Testis (tissue), 3 donors: ENCODE data around the gene KDM4C. TPM values are rescaled to one million over a fixed set of nuclear protein-coding genes. Genes with fewer than 3 reads are reported as not detected.

Source experiments
- DNase-seq: peaks from one replicate; pipeline ENCODE4 v3.0.0-alpha.2; 2019
- H3K27ac ChIP-seq, 2 donors: fragments of 200-600 bp; sonication (generic); one replicate each; pipeline ENCODE4 v1.5.1; 2019
- H3K27me3 ChIP-seq: fragments of 200-600 bp; sonication (generic); one replicate; pipeline ENCODE4 v1.5.1; 2019
- H3K36me3 ChIP-seq: fragments of 200-600 bp; sonication (generic); one replicate; pipeline ENCODE4 v1.5.1; 2017; ENCODE audit warnings: low read depth; ENCODE audit errors: missing control alignments
- H3K4me1 ChIP-seq: fragments of 200-600 bp; sonication (generic); one replicate; pipeline ENCODE4 v1.5.1; 2019
- H3K4me3 ChIP-seq, 2 donors: fragments of 200-600 bp; sonication (generic); one replicate each; pipeline ENCODE4 v1.5.1; 2017 to 2019
- H3K9me3 ChIP-seq: fragments of 200-600 bp; sonication (generic); one replicate; pipeline ENCODE4 v1.5.1; 2017
- CTCF ChIP-seq, 3 experiments: fragments of 450-650 bp in 2 of 3; fragments of 200-600 bp in 1 of 3; sonication (generic) in 1 of 3; IDR thresholded peaks; one replicate each; pipeline ENCODE4 v1.5.1; 2016 to 2019; ENCODE audit warnings: antibody characterized with exemption in 3 of 3, mild to moderate bottlenecking in 2 of 3, moderate library complexity in 1 of 3
- POLR2A ChIP-seq: fragments of 450-650 bp; IDR thresholded peaks from one replicate; pipeline ENCODE4 v1.6.1; 2017; ENCODE audit warnings: antibody characterized with exemption, mild to moderate bottlenecking, moderate library complexity
- WGBS, 2 donors: methylation state at CpG; one replicate each; pipeline ENCODE4 v1.1.5; 2018; 5-methylcytosine and 5-hydroxymethylcytosine counted together
- intact Hi-C: fragments of 100-400 bp; cut with DNase I; formaldehyde crosslinking; loops from one replicate; pipeline ENCODE4 v1.15.1; 2023; ENCODE audit warnings: low total_unique reads
- polyA plus RNA-seq: library from polyadenylated mRNA; stranded (reverse); fragments of 350-450 nt; fragmentation: Illumina TruSeq; extraction: RNeasy Lipid Tissue Mini Kit (QIAGEN cat#74804); gene quantifications from one replicate; pipeline ENCODE4 v1.2.3, GENCODE V29; 2014; ENCODE audit warnings: low read depth, low replicate concordance; ENCODE audit not compliant: insufficient read depth
- total RNA-seq, 2 donors: library from RNA; depleted of rRNA; stranded (reverse); fragments of >200 nt; gene quantifications; one replicate each; pipeline ENCODE4 v1.2.3, GENCODE V29; 2016

KDM4C gene
- total and polyA plus RNA-seq, 3 donors from 2014 or later, result 16.7 to 58.8 (median 48.8) TPM

- intact Hi-C loops, result no loop called here
- H3K9me3 ChIP-seq, result no peaks in the 10 kb centered on the region
- no peaks in the 10 kb centered on the region for H3K27me3 ChIP-seq
- H3K36me3 ChIP-seq, result no peaks in the 10 kb centered on the region
- no peak overlapping the region for H3K27ac ChIP-seq
- no peak for DNase-seq
- no peak overlapping the region for H3K4me3 ChIP-seq
- TF ChIP-seq POLR2A (no peak), CTCF (IDR thresholded peaks at IDR 0.05) (no peak)
- no peaks in the 10 kb centered on the region for H3K4me1 ChIP-seq
Measured at GRCh38 chr9:7185612-7186011, 427.8 kb downstream of the KDM4C start.

DNA sequence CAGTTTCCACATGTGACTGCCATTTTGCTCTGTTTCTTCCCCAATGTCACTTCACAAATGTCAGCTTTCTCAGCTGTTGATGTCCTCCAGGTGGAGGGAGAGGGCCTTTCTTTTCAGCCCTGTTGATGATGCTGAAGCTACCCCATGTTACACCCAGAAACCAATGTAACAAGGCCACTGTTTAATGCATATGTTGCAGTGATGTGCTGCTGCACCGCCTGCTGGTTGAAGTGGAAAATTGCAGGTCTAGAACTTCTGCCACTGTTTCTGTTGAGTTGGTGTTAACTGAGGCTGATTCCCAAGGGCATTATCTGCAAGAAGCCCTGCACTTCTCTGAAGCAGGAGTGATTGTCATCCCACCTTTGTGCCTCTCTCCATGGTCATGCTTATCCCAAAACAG is 428.4 kb downstream of the KDM4C start:
- H3K27me3 ChIP-seq, result no peaks in the 10 kb centered on the region
- DNase-seq, result no peak
- no peaks in the 10 kb centered on the region for H3K36me3 ChIP-seq
- no peak overlapping the region for H3K4me3 ChIP-seq
- intact Hi-C loops, result no loop called here
- no peak overlapping the region for H3K27ac ChIP-seq
- TF ChIP-seq POLR2A (no peak), CTCF (IDR thresholded peaks at IDR 0.05) (peak; percentile 36 to 70 (median 57))
- no peaks in the 10 kb centered on the region for H3K9me3 ChIP-seq
- 27 to 38% methylated on average over 1 of the region's 1 CpG for WGBS, 2 donors
- H3K4me1 ChIP-seq, result no peaks in the 10 kb centered on the region

DNA sequence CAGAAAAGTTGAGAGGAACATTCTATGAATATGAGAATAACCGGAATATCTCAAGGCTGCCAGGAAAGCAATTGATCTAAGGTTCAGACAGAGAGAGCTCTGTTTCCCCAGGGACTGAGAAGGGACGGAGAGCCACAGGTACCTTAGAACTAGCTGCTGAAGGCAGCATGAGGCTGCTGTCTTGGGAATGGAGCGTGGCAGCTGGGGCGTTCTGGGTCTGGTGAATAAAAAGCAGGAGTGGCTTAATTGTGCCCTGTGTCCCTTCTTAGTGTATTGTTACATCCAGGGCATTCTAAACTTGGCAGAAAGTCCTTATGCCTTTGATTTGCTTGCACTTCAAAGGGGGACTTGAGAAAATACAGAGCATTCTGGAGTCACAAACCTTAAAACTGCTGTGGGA is 434.5 kb downstream of the KDM4C start:
- TF ChIP-seq POLR2A (no peak), CTCF (IDR thresholded peaks at IDR 0.05) (no peak)
- no peaks in the 10 kb centered on the region for H3K27me3 ChIP-seq

DNA sequence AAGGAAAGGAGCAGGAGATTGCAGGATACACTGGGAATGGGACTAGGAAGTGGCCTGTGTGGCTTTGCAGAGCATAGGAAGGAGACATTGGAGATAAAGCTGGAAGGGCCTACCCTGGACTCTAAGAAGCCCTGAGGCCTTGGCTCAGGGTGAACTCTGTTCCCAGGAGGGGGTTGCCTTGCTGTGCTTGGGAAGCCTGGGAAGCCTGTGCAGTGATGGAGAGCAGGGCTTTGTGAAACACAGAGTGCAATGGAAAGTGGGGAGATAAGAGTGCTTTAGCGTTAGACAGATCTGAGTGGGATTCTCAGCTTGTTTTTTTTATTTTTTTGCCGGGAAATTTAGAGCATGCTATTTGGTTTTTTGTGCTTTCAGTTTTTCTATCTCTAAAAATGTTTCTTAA is 437.8 kb downstream of the KDM4C start:
- Histone ChIP-seq H3K9me3 (no peaks in the 10 kb centered on the region), H3K27ac (no peak overlapping the region), H3K4me1 (no peaks in the 10 kb centered on the region), H3K4me3 (no peak overlapping the region), H3K36me3 (no peaks in the 10 kb centered on the region), H3K27me3 (no peaks in the 10 kb centered on the region)
- intact Hi-C loops, result no loop called here
- 39 to 71% methylated on average over 2 of the region's 2 CpGs for WGBS, 2 donors
- no peak for DNase-seq
- TF ChIP-seq POLR2A (no peak), CTCF (IDR thresholded peaks at IDR 0.05) (no peak)

More for the DNA sequence above, 434.5 kb downstream of the KDM4C start:
- 60 to 67% methylated on average over 4 of the region's 4 CpGs for WGBS, 2 donors
- Histone ChIP-seq H3K27ac (no peak overlapping the region), H3K36me3 (no peaks in the 10 kb centered on the region), H3K4me3 (no peak overlapping the region), H3K4me1 (no peaks in the 10 kb centered on the region), H3K9me3 (no peaks in the 10 kb centered on the region)
- no peak for DNase-seq
- intact Hi-C loops, result no loop called here

DNA sequence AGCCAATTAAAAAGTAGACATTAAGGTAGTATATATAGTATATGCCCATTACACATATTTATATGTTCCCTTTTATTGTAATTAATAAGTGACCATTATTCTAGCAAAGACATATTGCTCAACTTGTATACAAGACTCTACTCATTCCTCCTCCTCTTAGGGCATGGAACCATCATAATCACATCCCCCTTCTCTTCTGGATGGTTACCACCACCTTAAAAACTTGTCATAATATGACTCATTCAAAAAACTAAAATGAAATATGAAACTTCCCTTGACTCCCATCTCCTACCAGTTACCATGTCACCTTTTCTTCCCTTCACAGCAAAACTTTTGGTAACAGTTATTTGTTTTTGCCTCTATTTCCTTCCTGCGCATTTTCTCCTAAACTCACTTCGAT is 438.7 kb downstream of the KDM4C start:
- H3K4me3 ChIP-seq, result no peak overlapping the region
- TF ChIP-seq CTCF (IDR thresholded peaks at IDR 0.05) (no peak), POLR2A (no peak)
- WGBS, 2 donors, result 92 to 100% methylated on average over 2 of the region's 2 CpGs
- intact Hi-C loops, result no loop called here
- H3K27me3 ChIP-seq, result no peaks in the 10 kb centered on the region
- no peak for DNase-seq
- no peaks in the 10 kb centered on the region for H3K36me3 ChIP-seq
- no peak overlapping the region for H3K27ac ChIP-seq
- H3K9me3 ChIP-seq, result no peaks in the 10 kb centered on the region
- H3K4me1 ChIP-seq, result no peaks in the 10 kb centered on the region
